HG03378 (cell line): ENCODE results near the gene HINT1.
"Not testable (repeated sequence)": the region's sequence is repeated elsewhere in the genome, so short reads cannot be mapped to it uniquely, and the experiment has no call there.

Experiments used
- ATAC-seq: cut with Tn5 transposase; IDR thresholded peaks from one replicate; pipeline ENCODE4 v1.9.1; 2021; ENCODE audit warnings: mild to moderate bottlenecking, moderate library complexity; ENCODE audit not compliant: unreplicated experiment

HINT1 gene

DNA sequence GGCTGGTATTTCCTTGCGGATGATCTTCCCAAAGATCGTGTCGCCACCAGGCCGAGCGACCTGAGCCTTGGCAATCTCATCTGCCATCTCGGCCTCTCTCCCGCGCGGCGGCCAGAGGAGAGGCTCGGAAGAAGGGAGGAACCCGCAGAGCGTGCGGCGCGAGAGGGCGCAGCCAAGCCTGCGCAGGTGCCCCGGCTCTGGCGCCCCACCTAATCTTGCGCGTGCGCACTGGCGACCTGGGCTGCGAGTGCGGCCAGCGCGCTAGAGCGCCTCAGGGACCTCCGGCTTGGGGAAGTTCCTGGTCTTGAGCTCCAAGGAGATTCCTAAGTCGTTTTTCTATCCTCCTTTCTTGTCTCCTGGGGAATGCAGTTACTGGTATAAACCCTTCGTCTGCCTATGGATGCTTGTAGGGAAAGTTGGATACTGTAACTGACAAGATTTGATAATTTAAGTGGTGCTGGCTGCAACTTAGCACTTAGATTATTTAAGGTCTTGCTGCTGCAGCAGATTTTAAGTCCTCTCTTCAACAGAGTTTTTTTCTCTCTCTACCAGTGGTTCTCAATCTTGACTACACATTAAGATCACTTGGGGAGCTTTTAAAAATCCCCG lies at the start of gene HINT1:
Gene HINT1 (minus strand): TSS at position 138 of the 609 bp plus-strand sequence. CDS start 51 bp downstream, at position 87.
- ATAC-seq, result peak; percentile 80

DNA sequence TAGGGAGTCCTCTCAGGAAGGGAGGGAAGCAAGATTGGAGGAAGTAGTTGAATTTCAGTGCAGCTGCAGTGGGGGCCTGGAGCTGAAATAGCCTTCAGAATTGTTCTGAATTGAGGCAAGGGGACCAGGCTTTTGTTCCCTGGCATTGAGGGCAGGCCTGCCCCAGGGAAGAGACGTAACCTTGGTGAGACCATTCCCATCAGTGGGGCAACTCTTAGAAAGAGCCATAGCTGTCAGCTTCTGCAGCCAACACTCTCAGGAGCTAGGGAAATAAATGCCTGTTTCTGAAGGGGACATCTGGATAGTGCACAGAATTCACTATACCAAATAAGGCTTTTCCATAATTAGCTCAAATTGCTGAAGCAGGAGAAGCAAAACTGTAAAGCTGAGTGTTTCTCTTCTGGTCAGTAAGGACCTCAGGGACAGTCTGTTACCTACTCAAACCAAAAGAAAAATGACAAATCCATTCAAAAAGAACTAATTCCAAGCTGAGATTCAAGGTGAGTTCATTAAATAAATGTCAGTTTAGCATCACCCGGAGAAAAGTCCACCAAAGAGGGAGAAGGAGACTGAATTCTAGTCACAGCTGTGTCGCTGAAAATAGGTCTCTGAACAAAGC lies 49.7 kb upstream of the HINT1 start:
- ATAC-seq, result no peak

DNA sequence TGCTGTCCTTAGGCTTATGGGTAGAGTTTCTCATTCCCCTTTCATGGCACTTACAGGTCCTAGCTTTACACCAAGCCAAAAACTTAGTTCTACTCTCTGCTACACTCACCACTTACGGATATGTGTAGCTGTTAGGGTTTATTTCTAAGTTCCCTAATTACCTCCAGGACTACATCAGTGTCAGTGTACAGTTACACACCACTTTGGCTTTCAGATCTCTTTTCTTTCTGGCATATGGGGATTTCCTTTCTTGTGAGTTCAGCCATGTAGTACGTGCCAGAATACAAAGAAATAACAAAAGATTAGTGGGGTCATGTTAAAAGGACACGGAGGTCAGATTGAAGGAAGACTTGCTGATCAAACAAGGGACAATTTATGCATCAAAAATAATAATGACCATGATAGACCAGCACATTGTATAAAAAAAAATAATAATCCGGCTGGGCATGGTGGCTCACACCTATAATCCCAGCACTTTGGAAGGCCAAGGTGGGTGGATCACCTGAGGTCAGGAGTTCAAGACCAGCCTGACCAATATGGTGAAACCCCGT lies 47.5 kb upstream of the HINT1 start:
- ATAC-seq, result peak; percentile 23

DNA sequence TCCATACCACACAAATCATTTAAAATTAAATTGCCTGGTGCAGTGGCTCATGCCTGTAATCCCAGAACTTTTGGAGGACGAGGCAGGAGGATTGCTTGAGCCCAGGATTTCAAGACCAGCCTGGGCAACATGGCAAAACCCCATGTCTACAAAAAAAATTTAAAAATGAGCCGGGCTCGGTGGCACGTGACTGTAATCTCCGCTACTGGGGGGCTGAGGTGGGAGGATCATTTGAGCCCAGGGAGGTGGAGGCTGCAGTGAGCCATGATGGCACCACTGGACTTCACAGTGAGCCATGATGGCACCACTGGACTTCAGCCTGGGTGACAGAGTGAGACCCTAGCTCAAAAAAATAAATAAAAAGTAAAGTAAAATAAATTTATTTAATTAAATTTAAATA lies 46.6 kb upstream of the HINT1 start:
- no peak for ATAC-seq

DNA sequence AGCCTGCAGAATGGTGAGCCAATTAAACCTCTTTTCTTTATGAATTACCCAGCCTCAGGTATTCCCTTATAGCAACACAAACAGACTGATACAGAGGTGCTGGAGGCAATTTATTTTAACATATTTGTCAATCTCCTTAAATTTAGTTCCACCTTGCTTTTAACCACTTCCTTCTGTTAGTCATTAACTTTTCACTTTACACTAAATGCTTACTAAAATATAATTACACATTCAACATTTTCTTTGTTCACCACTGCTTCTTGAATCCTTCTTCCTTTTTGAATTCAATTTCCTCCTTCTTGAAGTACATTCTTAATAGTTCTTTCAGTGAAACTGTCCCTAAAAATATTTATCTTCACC lies 45.1 kb upstream of the HINT1 start:
- peak; percentile 4 for ATAC-seq

DNA sequence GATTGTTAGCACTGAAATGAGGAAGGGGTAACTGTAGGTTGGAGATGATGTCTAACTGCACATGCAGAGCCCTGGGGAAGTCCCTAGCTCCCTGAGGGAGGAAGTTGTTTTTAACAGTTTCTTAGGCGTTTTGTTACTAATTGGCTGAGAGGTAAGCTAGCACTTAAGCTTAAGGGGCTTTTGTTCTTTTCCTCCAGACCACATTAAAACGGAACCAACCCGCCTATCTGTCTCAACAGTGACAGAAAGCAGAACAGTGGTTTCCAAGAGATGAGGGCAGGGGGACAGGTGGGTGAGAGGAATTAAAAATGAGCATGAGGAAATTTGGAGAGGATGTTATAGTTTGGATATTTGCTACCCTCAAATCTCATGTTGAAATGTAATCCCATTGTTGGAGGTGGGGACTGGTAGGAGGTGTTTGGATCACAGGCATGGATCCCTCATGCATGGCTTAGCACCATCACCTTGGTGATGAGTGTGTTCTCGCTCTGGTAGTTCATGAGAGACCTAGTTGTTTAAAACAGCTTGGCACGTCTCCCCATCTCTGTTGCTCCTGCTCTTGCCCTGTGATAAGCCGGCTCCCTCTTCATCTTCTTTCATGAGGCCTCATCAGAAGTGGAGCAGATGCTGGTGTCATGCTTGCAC lies 44.6 kb upstream of the HINT1 start:
- peak; percentile 95 for ATAC-seq

DNA sequence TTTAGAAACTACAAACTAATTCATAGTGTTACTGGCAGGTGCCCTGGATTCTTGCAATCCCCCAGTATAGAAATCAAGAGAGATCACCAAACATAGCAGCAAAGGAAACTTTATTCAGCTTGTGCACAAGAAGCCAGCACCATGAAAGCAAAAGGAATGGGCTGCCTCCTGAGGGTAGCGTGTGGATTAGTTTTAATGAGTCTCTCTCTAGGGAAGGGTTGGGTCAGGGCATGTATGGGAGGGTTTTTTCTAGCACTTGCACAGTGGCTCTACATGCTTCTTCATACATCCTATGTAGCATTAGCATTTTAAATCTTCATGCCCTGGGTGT lies 44.1 kb upstream of the HINT1 start:
- no peak for ATAC-seq

DNA sequence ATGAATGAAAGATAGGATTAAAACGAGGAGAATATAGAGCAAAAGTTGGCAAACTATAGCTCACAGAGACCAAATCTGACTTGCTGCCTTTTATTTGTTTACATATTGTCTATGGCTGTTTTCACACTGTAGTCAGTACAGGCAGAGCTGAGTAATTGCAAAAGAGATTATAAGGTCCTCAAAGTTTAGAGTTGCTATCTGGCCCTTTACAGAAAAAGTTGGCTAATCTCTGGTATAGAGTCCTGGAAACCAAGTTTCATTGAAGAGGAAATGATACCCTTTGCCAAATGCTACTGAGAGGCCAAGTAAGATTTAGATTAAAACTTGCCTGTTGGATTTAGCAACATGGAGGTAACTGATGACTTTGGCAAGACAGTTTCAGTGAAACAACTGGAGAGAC lies 41.7 kb upstream of the HINT1 start:
- ATAC-seq, result no peak

DNA sequence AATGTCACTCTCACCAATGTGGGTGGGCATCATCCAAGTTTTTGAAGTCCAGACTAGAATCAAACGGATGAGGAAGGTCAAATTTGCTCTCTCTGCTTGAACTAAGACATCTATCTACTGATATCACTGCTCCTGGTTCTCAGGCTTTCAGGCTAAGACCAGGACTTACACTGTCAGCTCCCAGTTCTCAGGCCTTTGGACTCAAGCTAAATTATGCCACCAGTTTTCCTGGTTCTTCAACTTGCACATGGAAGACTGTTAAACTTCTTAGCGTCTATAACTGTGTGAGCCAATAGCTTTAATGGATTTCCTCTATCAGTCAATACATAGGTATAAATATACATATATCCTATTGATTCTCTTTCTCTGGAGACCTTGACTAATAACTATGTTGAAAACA lies 41.0 kb upstream of the HINT1 start:
- no peak for ATAC-seq

DNA sequence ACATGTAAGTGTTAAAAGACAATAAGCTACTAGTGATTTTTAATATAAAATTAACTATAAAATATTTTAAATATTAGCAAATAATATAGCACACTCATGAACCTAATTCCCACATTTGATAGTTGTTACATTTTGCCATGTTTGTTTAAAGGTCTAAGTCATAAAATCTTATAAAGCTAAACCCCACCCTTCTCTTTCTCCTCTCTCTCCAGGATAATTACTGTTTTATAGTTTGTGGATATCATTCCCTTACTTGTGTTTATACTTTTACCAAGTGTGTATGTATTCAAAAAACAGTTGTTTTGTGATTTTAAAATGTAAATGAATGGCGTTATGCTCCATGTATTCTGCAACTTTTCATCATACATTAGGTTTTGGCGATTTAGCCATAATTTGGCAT lies 39.9 kb upstream of the HINT1 start:
- no peak for ATAC-seq

DNA sequence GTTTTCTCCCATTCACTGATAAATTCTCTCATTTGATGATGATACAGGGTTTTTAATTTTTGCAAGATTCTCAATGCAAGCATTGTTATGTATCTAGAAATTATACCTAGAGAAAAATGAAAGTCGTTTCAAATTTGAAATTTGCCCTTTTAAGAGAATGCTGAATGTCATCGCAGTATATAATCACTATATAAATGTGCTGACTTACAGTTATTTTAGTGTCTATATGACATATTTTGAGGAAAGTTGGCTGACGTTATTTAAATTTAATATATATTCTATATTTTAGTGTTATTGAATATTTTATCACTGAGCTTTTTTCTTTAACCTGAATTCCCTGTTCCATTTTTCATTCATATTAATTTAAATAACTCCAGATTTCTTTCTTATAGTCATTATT lies 35.5 kb upstream of the HINT1 start:
- ATAC-seq, result no peak

DNA sequence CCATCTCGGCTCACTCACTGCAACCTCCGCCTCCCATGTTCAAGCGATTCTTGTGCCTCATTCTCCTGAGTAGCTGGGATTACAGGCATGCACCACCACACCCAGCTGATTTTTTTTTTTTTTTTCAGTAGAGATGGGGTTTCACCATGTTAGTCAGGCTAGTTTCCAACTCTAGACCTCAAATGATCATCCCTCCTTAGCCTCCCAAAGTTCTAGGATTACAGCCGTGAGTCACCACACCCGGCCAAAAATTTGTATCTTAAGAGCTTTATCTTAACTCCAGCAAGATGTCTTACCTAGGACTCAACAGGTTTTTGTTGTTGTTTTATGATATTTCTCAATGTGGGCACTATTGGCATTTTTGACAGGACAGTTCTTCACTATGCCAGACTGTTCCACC lies 33.6 kb upstream of the HINT1 start:
- ATAC-seq, result no peak

DNA sequence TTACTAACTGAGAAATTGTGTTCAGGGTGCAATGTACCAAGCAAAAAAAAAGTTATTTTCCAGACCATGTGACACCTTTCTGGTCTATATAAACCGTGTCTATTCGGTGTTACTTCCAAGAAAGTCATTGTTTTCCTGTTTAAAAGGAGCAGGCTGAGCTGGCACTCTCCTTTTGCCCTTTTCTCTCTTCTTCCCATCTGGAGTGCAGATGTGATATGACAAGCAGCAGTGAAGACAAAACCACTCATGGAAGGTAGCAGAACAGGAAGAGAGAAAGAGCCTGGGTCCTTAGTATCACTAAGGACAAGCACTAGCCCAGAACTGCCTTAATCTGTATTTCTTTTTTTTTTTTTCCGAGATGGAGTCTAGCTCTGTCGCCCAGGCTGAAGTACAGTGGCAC lies 31.3 kb upstream of the HINT1 start:
- ATAC-seq, result no peak

DNA sequence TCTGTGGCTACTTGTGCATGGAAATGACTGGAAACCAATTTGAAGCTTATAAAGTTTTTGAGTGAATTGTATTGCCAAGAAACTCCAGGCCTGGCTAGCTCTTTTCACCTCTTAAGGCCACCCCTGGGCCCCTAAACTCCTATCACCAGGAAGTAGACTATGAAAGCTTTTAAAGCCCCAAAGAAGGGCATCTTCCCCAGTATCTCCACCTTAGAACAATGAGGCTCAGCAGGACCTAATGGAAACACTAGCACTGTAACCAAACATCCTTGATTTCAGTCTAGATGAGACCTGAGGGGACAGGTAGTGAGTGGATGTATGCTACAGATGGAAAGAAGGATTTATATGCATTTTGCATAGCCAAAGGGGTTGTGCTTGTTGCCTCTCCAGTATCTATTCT lies 30.6 kb upstream of the HINT1 start:
- ATAC-seq, result no peak

DNA sequence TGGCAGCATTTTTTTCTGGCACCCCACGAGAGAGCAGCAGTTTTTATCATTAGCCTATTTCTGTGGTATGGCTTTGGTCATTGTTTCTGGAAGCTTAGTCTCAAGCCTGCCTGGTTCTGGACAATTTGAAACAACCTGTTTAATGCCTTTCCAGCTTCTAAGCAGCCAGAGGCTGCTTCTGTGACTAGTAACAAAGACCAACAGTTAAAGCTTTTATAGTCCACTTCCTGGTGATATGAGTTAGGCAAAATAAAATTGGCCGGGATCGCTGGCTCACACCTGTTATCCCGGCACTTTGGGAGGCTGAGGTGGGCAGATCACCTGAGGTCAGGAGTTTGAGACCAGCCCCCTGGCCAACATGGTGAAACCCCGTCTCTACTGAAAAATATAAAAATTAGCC lies 29.7 kb upstream of the HINT1 start:
- no peak for ATAC-seq

DNA sequence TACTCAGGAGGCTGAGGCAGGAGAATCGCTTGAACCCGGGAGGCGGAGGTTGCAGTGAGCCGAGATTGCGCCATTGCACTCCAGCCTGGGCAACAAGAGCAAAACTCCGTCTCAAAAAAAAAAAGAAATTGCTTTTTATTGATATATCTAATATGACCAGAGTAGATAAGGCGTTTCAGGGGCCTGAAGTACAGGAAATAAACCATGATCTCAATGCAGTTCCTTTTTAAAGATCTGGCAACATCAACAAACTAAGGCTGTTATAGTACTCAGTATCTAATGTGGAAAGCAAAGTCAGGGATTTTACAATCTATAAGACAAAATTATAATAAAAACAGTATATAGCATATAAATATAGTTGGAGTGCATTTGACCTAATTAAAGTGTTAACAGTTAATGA lies 28.8 kb upstream of the HINT1 start:
- ATAC-seq, result not testable (repeated sequence)

DNA sequence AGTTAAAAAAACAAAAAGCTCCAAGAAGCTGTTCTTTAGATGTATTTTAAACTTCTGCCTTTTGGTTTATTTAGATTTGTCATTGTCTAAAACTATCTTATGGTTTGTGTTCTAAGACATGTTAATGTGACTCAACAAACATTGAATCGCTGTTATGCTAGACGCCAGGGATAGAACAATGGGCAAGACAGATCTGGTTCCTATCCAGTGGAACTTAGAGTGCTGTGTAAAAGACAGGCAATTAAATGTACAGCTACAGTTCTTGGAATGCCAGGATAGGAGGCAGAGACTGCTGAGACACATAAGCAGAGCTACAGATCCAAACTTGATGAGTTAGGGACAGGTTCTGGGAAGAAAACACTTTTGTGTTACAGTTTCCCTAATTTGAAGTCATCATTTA lies 28.1 kb upstream of the HINT1 start:
- ATAC-seq, result no peak

DNA sequence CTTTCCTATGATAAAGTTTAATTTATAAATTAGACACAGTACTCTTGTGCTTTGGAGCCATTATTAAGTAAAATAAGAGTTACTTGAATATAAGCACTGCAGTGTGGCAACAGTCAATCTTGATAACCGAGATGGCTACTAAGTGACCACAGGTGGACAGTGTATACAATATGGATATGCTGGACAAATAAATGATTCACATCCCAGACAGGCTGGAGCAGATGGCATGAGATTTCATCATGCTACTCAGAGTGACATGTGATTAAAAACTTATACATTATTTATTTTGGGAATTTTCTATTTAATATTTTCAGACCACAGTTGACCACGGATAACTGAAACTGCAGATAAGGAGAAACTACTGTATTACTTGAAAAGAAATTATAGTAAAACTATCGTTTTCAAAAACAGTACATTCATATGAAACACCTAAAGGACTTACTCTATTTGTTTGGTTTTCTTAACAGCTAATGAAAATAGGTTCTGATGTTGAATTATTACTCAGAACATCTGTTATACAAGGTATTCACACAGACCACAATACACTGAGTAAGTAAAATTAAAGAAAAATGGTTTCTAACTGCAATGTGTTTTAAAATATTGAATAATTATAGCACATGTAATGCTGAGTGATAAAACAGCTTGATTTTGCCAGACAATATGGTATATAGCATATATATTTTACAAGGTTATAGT lies 21.7 kb upstream of the HINT1 start:
- ATAC-seq, result no peak

DNA sequence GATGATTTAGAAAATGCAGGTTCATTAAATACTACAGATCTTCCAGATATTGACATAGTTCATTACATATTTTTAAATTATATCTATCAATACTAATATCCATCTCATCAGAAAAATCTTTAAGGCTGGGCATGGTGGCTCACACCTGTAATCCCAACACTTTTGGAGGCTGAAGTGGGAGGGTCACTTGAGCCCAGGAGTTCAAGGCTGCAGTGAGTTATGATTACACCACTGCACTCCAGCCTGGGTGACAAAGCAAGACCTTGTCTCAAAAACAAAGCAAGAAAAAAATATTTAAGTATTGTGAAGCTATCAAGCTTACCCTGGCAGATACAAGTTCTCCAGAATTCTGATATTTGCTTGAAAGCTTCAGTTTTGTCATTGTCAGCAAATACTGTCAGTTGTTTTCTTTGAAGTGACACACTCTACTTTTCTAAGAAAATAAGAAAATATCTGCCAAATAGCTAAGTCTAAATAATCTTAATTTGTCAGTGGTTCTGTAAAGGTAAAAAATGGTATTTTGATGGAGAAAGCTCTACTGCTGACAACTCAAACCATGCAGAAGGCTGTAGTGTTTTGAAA lies 20.6 kb upstream of the HINT1 start:
- no peak for ATAC-seq

DNA sequence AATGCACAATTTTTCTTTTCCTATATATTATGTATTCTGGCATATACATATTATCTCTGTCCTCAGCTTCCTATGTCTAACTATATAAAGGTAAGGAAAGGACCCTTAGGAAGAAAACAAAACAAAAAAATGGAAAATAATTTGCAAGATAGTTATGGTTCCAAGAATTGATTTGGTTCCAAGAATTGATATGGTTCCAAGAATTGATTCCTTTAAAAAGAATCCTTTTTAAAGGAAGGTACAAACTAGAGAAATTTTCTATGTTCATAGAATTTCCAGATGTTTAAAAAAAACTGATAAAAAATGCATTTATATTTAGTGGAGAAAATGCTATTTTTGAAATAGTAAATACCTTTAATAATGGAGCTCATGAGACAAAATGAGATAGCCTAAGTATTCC lies 17.8 kb upstream of the HINT1 start:
- ATAC-seq, result no peak

DNA sequence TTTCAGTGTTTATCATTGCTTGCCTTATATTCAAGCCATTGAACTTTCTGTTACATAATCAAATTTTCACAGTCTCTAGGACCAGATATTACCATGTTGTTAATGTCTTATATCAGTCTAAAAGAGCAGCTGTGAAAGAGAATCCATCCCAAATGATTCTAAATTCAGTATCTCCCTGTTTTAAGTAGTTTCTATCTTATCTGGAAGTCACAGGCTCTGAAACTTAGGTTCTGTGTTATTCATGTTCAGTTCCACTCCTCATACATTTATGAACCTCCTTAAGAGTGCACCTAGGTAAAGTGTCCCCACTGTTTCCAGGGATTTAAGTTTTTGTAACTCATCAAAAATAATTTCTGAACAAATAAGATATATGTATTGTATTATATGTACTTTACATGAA lies 15.4 kb upstream of the HINT1 start:
- no peak for ATAC-seq
